ENCODE measurements around the gene NRK.
"Not testable (repeated sequence)": the region's sequence is repeated elsewhere in the genome, so short reads cannot be mapped to it uniquely, and the experiment has no call there.

- TF ChIP-seq, protein P1, sequence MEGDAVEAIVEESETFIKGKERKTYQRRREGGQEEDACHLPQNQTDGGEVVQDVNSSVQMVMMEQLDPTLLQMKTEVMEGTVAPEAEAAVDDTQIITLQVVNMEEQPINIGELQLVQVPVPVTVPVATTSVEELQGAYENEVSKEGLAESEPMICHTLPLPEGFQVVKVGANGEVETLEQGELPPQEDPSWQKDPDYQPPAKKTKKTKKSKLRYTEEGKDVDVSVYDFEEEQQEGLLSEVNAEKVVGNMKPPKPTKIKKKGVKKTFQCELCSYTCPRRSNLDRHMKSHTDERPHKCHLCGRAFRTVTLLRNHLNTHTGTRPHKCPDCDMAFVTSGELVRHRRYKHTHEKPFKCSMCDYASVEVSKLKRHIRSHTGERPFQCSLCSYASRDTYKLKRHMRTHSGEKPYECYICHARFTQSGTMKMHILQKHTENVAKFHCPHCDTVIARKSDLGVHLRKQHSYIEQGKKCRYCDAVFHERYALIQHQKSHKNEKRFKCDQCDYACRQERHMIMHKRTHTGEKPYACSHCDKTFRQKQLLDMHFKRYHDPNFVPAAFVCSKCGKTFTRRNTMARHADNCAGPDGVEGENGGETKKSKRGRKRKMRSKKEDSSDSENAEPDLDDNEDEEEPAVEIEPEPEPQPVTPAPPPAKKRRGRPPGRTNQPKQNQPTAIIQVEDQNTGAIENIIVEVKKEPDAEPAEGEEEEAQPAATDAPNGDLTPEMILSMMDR (conservative IDR thresholded peaks at IDR 0.05; ENCODE audit: low read depth, low read length) = not testable (repeated sequence)
- TF ChIP-seq EZH2 (IDR thresholded peaks at IDR 0.05; ENCODE audit: borderline replicate concordance, low read depth, low read length, poor library complexity, severe bottlenecking) = not testable (repeated sequence)
Observed at GRCh38 chrX:106000609-106001008, 178.3 kb downstream of the NRK start.

Measured in A673 (cell line).